KMS-11 (cell line): ENCODE measurements around the gene SASH1.

ENCODE experiments used
- H2AFZ ChIP-seq: fragments of 200-600 bp; sonication (generic); 2 replicates; pipeline ENCODE4 v1.6.1; 2016; ENCODE audit warnings: antibody characterized with exemption, mixed run types, low read depth
- H3K27ac ChIP-seq: fragments of 200-600 bp; sonication (generic); 2 replicates; pipeline ENCODE4 v1.6.1; 2016; ENCODE audit warnings: mild to moderate bottlenecking, mixed run types
- H3K27me3 ChIP-seq: fragments of 200-600 bp; sonication (generic); 2 replicates; pipeline ENCODE4 v1.6.1; 2017; ENCODE audit warnings: mild to moderate bottlenecking, low read depth, mixed run types, moderate library complexity; ENCODE audit not compliant: insufficient read depth
- H3K36me3 ChIP-seq: fragments of 200-600 bp; sonication (generic); 2 replicates; pipeline ENCODE4 v1.6.1; 2017; ENCODE audit warnings: mild to moderate bottlenecking, mixed run types; ENCODE audit not compliant: insufficient read depth
- H3K4me1 ChIP-seq: fragments of 200-600 bp; sonication (generic); 2 replicates; pipeline ENCODE4 v1.6.1; 2016; ENCODE audit warnings: mild to moderate bottlenecking, low read depth, mixed run types; ENCODE audit not compliant: poor library complexity, severe bottlenecking
- H3K4me2 ChIP-seq: fragments of 200-600 bp; sonication (generic); 2 replicates; pipeline ENCODE4 v1.7.0; 2016; ENCODE audit warnings: mild to moderate bottlenecking, mixed run types
- H3K4me3 ChIP-seq: fragments of 200-600 bp; sonication (generic); IDR thresholded peaks from 2 replicates; pipeline ENCODE4 v1.6.1; 2017; ENCODE audit warnings: low read depth, low read length, mixed read lengths; ENCODE audit not compliant: insufficient read depth
- H3K79me2 ChIP-seq: fragments of 200-600 bp; sonication (generic); 2 replicates; pipeline ENCODE4 v1.6.1; 2016; ENCODE audit warnings: low read depth, mixed run types; ENCODE audit not compliant: insufficient read depth
- H3K9ac ChIP-seq: fragments of 200-600 bp; sonication (generic); 2 replicates; pipeline ENCODE4 v1.6.1; 2016; ENCODE audit warnings: mild to moderate bottlenecking, mixed run types
- H4K20me1 ChIP-seq: fragments of 200-600 bp; sonication (generic); 2 replicates; pipeline ENCODE4 v1.6.1; 2016; ENCODE audit warnings: mild to moderate bottlenecking, mixed run types; ENCODE audit not compliant: insufficient read depth
- TF ChIP-seq, protein P1 (sequence below): fragments of 200-600 bp; sonication (generic); conservative IDR thresholded peaks from 2 replicates; pipeline ENCODE4 v1.6.1; 2017; ENCODE audit warnings: low read depth, mild to moderate bottlenecking, antibody characterized with exemption, low read length, moderate library complexity, mixed read lengths

SASH1 gene

DNA sequence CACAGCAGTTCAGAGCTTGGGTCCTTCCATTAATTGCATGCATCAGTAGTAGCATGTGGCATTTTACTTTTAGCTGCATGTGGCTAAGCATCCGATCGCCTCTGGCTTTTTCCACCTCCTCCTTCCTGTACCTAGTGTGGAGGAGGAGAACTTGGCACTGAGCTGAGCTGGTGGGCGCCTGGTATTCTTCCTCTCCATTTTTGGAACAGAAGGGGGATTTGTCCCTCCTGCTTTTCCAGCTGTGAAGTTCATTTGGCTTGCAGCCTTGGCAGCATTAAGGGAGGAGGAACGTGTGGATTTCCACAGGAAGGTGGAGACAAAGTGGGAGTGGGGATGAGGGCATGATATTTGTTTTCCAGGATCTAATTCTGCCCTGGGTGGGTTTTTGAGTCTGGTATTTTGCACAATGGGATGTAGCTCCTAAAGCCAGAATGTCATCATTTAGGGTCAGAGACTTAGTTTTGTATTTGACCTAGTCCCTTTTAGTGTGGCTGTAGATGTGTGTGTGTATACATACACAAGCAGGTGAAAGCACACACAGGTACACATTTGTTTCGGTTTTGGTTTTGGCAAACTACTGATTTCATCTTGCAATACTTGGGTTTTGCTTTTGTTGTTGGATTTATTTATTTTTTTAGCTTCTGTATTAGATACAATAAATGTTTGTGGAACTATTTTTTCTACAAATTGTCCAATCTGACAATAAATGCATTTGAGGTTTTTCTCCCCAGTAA, 90.0 kb downstream of the SASH1 start:
- Histone ChIP-seq H3K79me2 (no peaks in the 10 kb centered on the region), H3K27me3 (no peaks in the 10 kb centered on the region), H3K4me1 (no peaks in the 10 kb centered on the region), H3K27ac (no peak overlapping the region), H3K36me3 (no peaks in the 10 kb centered on the region), H2AFZ (no peak overlapping the region), H3K9ac (no peak overlapping the region), H4K20me1 (no peaks in the 10 kb centered on the region), H3K4me2 (no peak overlapping the region), H3K4me3 (no peak overlapping the region)
- TF ChIP-seq, protein P1, sequence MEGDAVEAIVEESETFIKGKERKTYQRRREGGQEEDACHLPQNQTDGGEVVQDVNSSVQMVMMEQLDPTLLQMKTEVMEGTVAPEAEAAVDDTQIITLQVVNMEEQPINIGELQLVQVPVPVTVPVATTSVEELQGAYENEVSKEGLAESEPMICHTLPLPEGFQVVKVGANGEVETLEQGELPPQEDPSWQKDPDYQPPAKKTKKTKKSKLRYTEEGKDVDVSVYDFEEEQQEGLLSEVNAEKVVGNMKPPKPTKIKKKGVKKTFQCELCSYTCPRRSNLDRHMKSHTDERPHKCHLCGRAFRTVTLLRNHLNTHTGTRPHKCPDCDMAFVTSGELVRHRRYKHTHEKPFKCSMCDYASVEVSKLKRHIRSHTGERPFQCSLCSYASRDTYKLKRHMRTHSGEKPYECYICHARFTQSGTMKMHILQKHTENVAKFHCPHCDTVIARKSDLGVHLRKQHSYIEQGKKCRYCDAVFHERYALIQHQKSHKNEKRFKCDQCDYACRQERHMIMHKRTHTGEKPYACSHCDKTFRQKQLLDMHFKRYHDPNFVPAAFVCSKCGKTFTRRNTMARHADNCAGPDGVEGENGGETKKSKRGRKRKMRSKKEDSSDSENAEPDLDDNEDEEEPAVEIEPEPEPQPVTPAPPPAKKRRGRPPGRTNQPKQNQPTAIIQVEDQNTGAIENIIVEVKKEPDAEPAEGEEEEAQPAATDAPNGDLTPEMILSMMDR, result no peak

DNA sequence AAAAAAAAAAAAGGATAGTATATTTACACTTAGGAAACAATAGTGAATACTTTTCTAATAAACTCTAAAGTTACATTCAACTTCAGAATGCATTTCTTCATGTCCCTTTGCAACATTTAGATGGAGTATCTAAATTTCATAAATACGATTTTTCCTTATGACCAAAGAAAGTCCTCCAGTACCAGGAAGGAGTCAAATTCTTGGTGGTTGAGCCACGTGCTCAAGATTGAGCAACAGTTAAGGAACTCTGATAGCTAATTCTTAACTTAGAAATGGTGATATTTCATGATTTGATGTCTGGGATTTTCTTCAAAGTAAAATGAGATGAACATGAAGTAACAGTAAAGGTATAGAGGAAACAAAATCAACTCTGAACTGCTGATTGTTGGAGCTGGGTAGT, 92.7 kb downstream of the SASH1 start:
- Histone ChIP-seq H3K4me3 (no peak overlapping the region), H4K20me1 (no peaks in the 10 kb centered on the region), H3K4me2 (no peak overlapping the region), H3K79me2 (no peaks in the 10 kb centered on the region), H3K4me1 (no peaks in the 10 kb centered on the region), H2AFZ (no peak overlapping the region), H3K27me3 (no peaks in the 10 kb centered on the region), H3K36me3 (no peaks in the 10 kb centered on the region), H3K9ac (no peak overlapping the region), H3K27ac (no peak overlapping the region)
- TF ChIP-seq, protein P1, result no peak

DNA sequence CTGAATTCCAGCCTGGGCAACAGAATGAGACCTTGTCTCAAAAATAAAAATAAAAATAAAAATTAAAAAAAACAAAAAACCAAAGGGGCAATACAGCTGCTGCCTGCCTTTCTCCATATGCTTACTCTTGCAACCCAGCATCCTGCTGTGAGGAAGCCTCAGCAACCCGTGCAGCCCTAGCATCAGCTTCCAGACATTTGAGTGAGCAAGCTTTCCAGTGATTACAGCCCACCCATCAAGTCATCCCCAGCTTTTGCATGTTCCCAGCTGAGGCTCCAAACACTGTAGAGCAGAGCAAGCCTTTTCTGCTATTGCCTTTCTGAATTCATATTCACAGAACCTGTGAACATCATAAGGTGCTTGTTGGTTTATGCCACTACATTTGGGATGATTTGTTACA, 93.8 kb downstream of the SASH1 start:
- no peak overlapping the region for H3K27ac ChIP-seq

DNA sequence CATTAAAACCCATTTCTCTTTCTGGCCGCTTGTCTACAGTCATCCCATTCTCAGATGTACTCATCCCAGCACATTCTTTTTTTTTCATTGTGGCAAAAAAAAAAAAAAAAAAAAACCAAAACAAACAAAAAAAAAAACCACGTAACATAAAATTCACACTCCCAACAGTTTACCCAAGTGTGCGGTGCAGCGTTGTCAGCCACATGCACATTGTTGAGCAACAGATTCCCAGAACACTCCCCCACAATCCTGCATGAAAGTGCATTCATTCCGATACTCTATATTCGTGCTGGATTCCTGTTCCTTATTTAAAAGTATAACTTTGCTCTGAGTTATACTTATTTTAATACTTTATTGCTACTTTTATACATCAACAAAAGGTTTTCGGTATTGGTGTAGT, 96.0 kb downstream of the SASH1 start:
- H3K4me1 ChIP-seq, result no peaks in the 10 kb centered on the region
- H3K36me3 ChIP-seq, result no peaks in the 10 kb centered on the region
- H3K27ac ChIP-seq, result no peak overlapping the region
- no peak overlapping the region for H3K4me2 ChIP-seq
- no peak overlapping the region for H2AFZ ChIP-seq
- H3K4me3 ChIP-seq, result no peak overlapping the region
- H3K27me3 ChIP-seq, result no peaks in the 10 kb centered on the region
- H4K20me1 ChIP-seq, result no peaks in the 10 kb centered on the region
- TF ChIP-seq, protein P1, result no peak
- no peaks in the 10 kb centered on the region for H3K79me2 ChIP-seq
- H3K9ac ChIP-seq, result no peak overlapping the region

More for the DNA sequence above, 93.8 kb downstream of the SASH1 start:
- no peaks in the 10 kb centered on the region for H3K36me3 ChIP-seq
- H4K20me1 ChIP-seq, result no peaks in the 10 kb centered on the region
- H3K4me3 ChIP-seq, result no peak overlapping the region
- H3K79me2 ChIP-seq, result no peaks in the 10 kb centered on the region
- H3K9ac ChIP-seq, result no peak overlapping the region
- H3K27me3 ChIP-seq, result no peaks in the 10 kb centered on the region
- no peaks in the 10 kb centered on the region for H3K4me1 ChIP-seq
- H2AFZ ChIP-seq, result no peak overlapping the region
- TF ChIP-seq, protein P1, result no peak
- no peak overlapping the region for H3K4me2 ChIP-seq
